GM23338 (cell line): ENCODE measurements around the gene CSF1R. TPM values are rescaled to one million over a fixed set of nuclear protein-coding genes. Genes with fewer than 3 reads are reported as not detected.

Source experiments
- ATAC-seq: fragments of 200-7000 bp; cut with Tn5 transposase; 3 replicates; pipeline ENCODE4 v1.9.1; 2020
- DNase-seq: peaks from one replicate; pipeline ENCODE4 v3.0.0-alpha.2; 2015; ENCODE audit warnings: low spot score
- H2AFZ ChIP-seq: fragments of 200-600 bp; sonication (generic); 2 replicates; pipeline ENCODE4 v1.8.0; 2016; ENCODE audit warnings: antibody characterized with exemption, mild to moderate bottlenecking, moderate library complexity
- H3F3A ChIP-seq: fragments of 200-600 bp; sonication (generic); replicated peaks from 2 replicates; pipeline ENCODE4 v1.8.0; 2017; ENCODE audit warnings: antibody characterized with exemption, mixed run types, low read depth
- H3K27ac ChIP-seq: fragments of 200-600 bp; sonication (generic); 2 replicates; pipeline ENCODE4 v1.6.1; 2016; ENCODE audit warnings: low read depth
- H3K27me3 ChIP-seq: fragments of 200-600 bp; sonication (generic); 2 replicates; pipeline ENCODE4 v1.8.0; 2016; ENCODE audit warnings: mild to moderate bottlenecking, mixed run types, moderate library complexity; ENCODE audit not compliant: insufficient read depth
- H3K36me3 ChIP-seq: fragments of 200-600 bp; sonication (generic); 2 replicates; pipeline ENCODE4 v1.8.0; 2016; ENCODE audit warnings: mild to moderate bottlenecking; ENCODE audit not compliant: insufficient read depth
- H3K4me1 ChIP-seq: fragments of 200-600 bp; sonication (generic); 2 replicates; pipeline ENCODE4 v1.8.0; 2016; ENCODE audit warnings: mild to moderate bottlenecking, moderate library complexity; ENCODE audit not compliant: insufficient read depth
- H3K4me2 ChIP-seq: fragments of 200-600 bp; sonication (generic); 2 replicates; pipeline ENCODE4 v1.7.1; 2017; ENCODE audit warnings: mixed run types
- H3K4me3 ChIP-seq: fragments of 200-600 bp; sonication (generic); 2 replicates; pipeline ENCODE4 v1.6.1; 2016; ENCODE audit warnings: mixed run types
- H3K79me2 ChIP-seq: fragments of 200-600 bp; sonication (generic); replicated peaks from 2 replicates; pipeline ENCODE4 v1.8.0; 2017; ENCODE audit warnings: mild to moderate bottlenecking; ENCODE audit not compliant: insufficient read depth
- H3K9me2 ChIP-seq: fragments of 200-600 bp; sonication (generic); 2 replicates; pipeline ENCODE4 v1.8.0; 2017; ENCODE audit not compliant: insufficient read depth
- H4K20me1 ChIP-seq: fragments of 200-600 bp; sonication (generic); replicated peaks from 2 replicates; pipeline ENCODE4 v1.8.0; 2017; ENCODE audit warnings: mild to moderate bottlenecking; ENCODE audit not compliant: insufficient read depth
- H3K27ac Mint-ChIP-seq: 2 replicates; pipeline ENCODE4 v1.8.0; 2020; ENCODE audit warnings: inconsistent platforms, mild to moderate bottlenecking, moderate library complexity, mixed read lengths
- H3K27me3 Mint-ChIP-seq: 3 replicates; pipeline ENCODE4 v1.8.0; 2022; ENCODE audit warnings: low read depth, mild to moderate bottlenecking, moderate library complexity, mixed read lengths, inconsistent platforms; ENCODE audit not compliant: insufficient read depth, poor library complexity
- H3K36me3 Mint-ChIP-seq: 3 replicates; pipeline ENCODE4 v1.8.0; 2021; ENCODE audit warnings: low read depth, mild to moderate bottlenecking, inconsistent platforms, moderate library complexity, mixed read lengths
- H3K4me1 Mint-ChIP-seq: 3 replicates; pipeline ENCODE4 v1.8.0; 2020; ENCODE audit warnings: mild to moderate bottlenecking, inconsistent platforms, mixed read lengths
- H3K4me3 Mint-ChIP-seq: 3 replicates; pipeline ENCODE4 v1.8.0; 2021; ENCODE audit warnings: moderate library complexity, mild to moderate bottlenecking, inconsistent platforms, mixed read lengths
- H3K9me3 Mint-ChIP-seq: 3 replicates; pipeline ENCODE4 v1.8.0; 2020; ENCODE audit warnings: moderate library complexity, mild to moderate bottlenecking, inconsistent platforms, mixed read lengths
- CREB1 ChIP-seq: fragments of 250-450 bp; sonication (Bioruptor Pico); IDR thresholded peaks from 2 replicates; pipeline ENCODE4 v1.5.0; 2020; ENCODE audit warnings: low read depth, mild to moderate bottlenecking, moderate library complexity
- CTCF ChIP-seq, 2 experiments: fragments of 200-600 bp in 1 of 2; sonication (generic) in 1 of 2; conservative IDR thresholded peaks; 2 replicates each; pipeline versions ENCODE4 v1.5.1 to v1.6.1; 2016 to 2017; ENCODE audit warnings: antibody characterized with exemption in 2 of 2, low read depth in 2 of 2, mild to moderate bottlenecking in 2 of 2, moderate library complexity in 1 of 2
- ETS1 ChIP-seq: IDR thresholded peaks from 2 replicates; pipeline ENCODE4 v1.6.1; 2016; ENCODE audit warnings: antibody characterized with exemption
- EZH2 ChIP-seq: fragments of 200-600 bp; sonication (generic); IDR thresholded peaks from one replicate; pipeline ENCODE4 v1.8.0; 2017; ENCODE audit warnings: antibody characterized with exemption, mild to moderate bottlenecking, low read depth; ENCODE audit not compliant: unreplicated experiment
- EZH2phosphoT487 ChIP-seq: fragments of 200-600 bp; sonication (generic); IDR thresholded peaks from one replicate; pipeline ENCODE4 v1.8.1; 2018; ENCODE audit warnings: antibody characterized with exemption; ENCODE audit not compliant: unreplicated experiment
- JUNB ChIP-seq: IDR thresholded peaks from one replicate; pipeline ENCODE4 v1.6.1; 2016; ENCODE audit warnings: antibody characterized with exemption; ENCODE audit not compliant: unreplicated experiment
- NANOG ChIP-seq: IDR thresholded peaks from 2 replicates; pipeline ENCODE4 v1.6.1; 2016; ENCODE audit warnings: antibody characterized with exemption, borderline replicate concordance
- POLR2AphosphoS5 ChIP-seq: IDR thresholded peaks from 2 replicates; pipeline ENCODE4 v1.6.1; 2016; ENCODE audit warnings: antibody characterized with exemption, low read depth
- REST ChIP-seq: IDR thresholded peaks from one replicate; pipeline ENCODE4 v1.6.1; 2018; ENCODE audit warnings: antibody characterized with exemption; ENCODE audit not compliant: unreplicated experiment
- STAT1 ChIP-seq: IDR thresholded peaks from one replicate; pipeline ENCODE4 v1.6.1; 2016; ENCODE audit warnings: antibody characterized with exemption; ENCODE audit not compliant: unreplicated experiment
- ZNF114 ChIP-seq: fragments of 250-450 bp; sonication (Bioruptor Pico); IDR thresholded peaks from 2 replicates; pipeline ENCODE4 v1.5.0; 2020; ENCODE audit warnings: mild to moderate bottlenecking, moderate library complexity
- ZNF331 ChIP-seq: fragments of 250-450 bp; sonication (Bioruptor Pico); IDR thresholded peaks from 2 replicates; pipeline ENCODE4 v1.5.0; 2020; ENCODE audit warnings: low read depth, mild to moderate bottlenecking, moderate library complexity
- ZNF462 ChIP-seq: fragments of 250-450 bp; sonication (Bioruptor Pico); IDR thresholded peaks from 2 replicates; pipeline ENCODE4 v1.5.0; 2020; ENCODE audit warnings: mild to moderate bottlenecking, moderate library complexity
- polyA plus RNA-seq: library from polyadenylated mRNA; unstranded; fragments of >200 nt; fragmentation: Nextera tagmentation; extraction: Ambion mirVana; gene quantifications from 2 replicates; pipeline ENCODE4 v1.2.1, GENCODE V29; 2016
- total RNA-seq: library from RNA; depleted of rRNA; stranded (reverse); fragments of >200 nt; shearing (Covaris generic); gene quantifications from 2 replicates; pipeline ENCODE4 v1.2.3, GENCODE V29; 2014

The CSF1R gene
- total and polyA plus RNA-seq, 2 experiments from 2014 or later: 0.21 TPM; not detected in 1

- Mint-ChIP-seq H3K4me3 (no peak overlapping the region), H3K27ac (no peak overlapping the region), H3K27me3 (peaks cover 5% of the 10 kb centered on the region), H3K36me3 (no peaks in the 10 kb centered on the region), H3K9me3 (no peaks in the 10 kb centered on the region), H3K4me1 (peaks cover 4% of the 10 kb centered on the region; the same call in 2 of the 3 replicates)
- H2AFZ ChIP-seq: no peak overlapping the region
- ATAC-seq (no peak), DNase-seq (no peak)
- no peaks in the 10 kb centered on the region for H3K4me1 ChIP-seq
- H3K79me2 ChIP-seq: no peaks in the 10 kb centered on the region
- H3K9me2 ChIP-seq: no peaks in the 10 kb centered on the region
- H3K27me3 ChIP-seq: no peaks in the 10 kb centered on the region
- no peak overlapping the region for H3K4me3 ChIP-seq
- H3K4me2 ChIP-seq: no peak overlapping the region
- H3F3A ChIP-seq: no peaks in the 10 kb centered on the region
- no peak overlapping the region for H3K27ac ChIP-seq
- H4K20me1 ChIP-seq: no peaks in the 10 kb centered on the region
- TF ChIP-seq EZH2 (no peak), CTCF (conservative IDR thresholded peaks at IDR 0.05; ENCODE audit: low read depth in 2 of 2) (no peak), ZNF462 (CRISPR knock-in tag) (no peak), CREB1 (no peak), POLR2AphosphoS5 (no peak), REST (no peak), EZH2phosphoT487 (no peak), ZNF114 (CRISPR knock-in tag) (no peak), JUNB (no peak), STAT1 (no peak), ZNF331 (CRISPR knock-in tag) (no peak), NANOG (no peak), ETS1 (no peak)
- no peaks in the 10 kb centered on the region for H3K36me3 ChIP-seq
These were observed 24.8 kb upstream of the CSF1R start for GRCh38 chr5:150111122-150111521.
